ENCODE data around the gene EGFR. TPM values are rescaled to one million over a fixed set of nuclear protein-coding genes. Genes with fewer than 3 reads are reported as not detected.

Gene EGFR
- total RNA-seq, 4 donors from 2014 or later, result 36.4 to 73.6 (median 38.7) TPM

DNA sequence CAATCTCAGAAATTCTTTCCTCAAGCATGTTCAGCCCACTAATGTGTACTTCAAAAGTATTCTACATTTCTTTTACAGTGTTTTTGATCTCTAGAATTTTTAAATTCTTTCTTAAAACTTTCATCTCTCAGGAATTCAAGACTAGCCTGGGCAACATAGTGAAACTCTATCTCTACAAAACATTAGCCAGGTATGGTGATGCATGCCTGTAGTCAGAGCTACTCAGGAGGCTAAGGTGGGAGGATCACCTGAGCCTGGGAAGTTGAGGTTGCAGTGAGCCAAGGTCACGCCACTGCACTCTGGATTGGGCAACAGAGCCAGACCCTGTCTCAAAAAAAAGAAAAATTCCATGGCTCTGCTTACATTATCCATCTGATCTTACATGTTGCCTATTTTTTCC is 5.0 kb upstream of the EGFR start:
- no peaks in the 10 kb centered on the region for H3K4me1 ChIP-seq
- no peaks in the 10 kb centered on the region for H3K27me3 ChIP-seq
- no peak overlapping the region for H3K27ac ChIP-seq
- no peak for DNase-seq
- H3K36me3 ChIP-seq, result no peaks in the 10 kb centered on the region
- TF ChIP-seq, protein P1, sequence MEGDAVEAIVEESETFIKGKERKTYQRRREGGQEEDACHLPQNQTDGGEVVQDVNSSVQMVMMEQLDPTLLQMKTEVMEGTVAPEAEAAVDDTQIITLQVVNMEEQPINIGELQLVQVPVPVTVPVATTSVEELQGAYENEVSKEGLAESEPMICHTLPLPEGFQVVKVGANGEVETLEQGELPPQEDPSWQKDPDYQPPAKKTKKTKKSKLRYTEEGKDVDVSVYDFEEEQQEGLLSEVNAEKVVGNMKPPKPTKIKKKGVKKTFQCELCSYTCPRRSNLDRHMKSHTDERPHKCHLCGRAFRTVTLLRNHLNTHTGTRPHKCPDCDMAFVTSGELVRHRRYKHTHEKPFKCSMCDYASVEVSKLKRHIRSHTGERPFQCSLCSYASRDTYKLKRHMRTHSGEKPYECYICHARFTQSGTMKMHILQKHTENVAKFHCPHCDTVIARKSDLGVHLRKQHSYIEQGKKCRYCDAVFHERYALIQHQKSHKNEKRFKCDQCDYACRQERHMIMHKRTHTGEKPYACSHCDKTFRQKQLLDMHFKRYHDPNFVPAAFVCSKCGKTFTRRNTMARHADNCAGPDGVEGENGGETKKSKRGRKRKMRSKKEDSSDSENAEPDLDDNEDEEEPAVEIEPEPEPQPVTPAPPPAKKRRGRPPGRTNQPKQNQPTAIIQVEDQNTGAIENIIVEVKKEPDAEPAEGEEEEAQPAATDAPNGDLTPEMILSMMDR (IDR thresholded peaks at IDR 0.05), result no peak
- TF ChIP-seq POLR2A (IDR thresholded peaks at IDR 0.05), result no peak
- no peak overlapping the region for H3K4me3 ChIP-seq
- intact Hi-C loops (cut with DNase I; ENCODE audit: low total_unique reads), result no loop called here
- H3K9me3 ChIP-seq, result no peaks in the 10 kb centered on the region

- Histone ChIP-seq H3K27ac (no peak overlapping the region), H3K36me3 (no peaks in the 10 kb centered on the region), H3K4me3 (no peak overlapping the region), H3K27me3 (no peaks in the 10 kb centered on the region), H3K4me1 (no peaks in the 10 kb centered on the region), H3K9me3 (no peaks in the 10 kb centered on the region)
- intact Hi-C loops (cut with DNase I; ENCODE audit: low total_unique reads), result no loop called here
- TF ChIP-seq, protein P1 (IDR thresholded peaks at IDR 0.05), result no peak
- TF ChIP-seq POLR2A (IDR thresholded peaks at IDR 0.05), result no peak
- DNase-seq, result no peak
Measured at GRCh38 chr7:55016061-55016745, 2.6 kb upstream of the EGFR start.

DNA sequence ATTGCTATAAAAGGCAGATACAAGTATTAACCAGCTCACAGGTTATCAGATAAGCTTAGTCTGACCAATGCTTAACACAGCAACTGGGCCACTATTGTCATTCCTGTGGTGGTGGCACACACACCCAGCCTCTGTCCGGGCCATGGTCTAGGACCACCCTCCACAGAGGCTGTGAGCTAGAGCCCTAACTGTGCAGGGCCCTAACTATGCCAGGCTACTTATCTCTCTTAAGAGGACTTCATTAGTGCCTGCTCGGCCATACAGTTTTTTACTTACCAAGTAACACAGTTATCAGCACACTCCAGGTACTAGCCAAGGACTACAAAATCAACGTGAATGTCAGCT is 2.1 kb upstream of the EGFR start:
- Histone ChIP-seq H3K4me1 (no peaks in the 10 kb centered on the region), H3K27me3 (no peaks in the 10 kb centered on the region), H3K4me3 (no peak overlapping the region), H3K36me3 (no peaks in the 10 kb centered on the region), H3K27ac (no peak overlapping the region), H3K9me3 (no peaks in the 10 kb centered on the region)
- TF ChIP-seq, protein P1 (IDR thresholded peaks at IDR 0.05), result no peak
- TF ChIP-seq POLR2A (IDR thresholded peaks at IDR 0.05), result no peak
- no peak for DNase-seq
- intact Hi-C loops (cut with DNase I; ENCODE audit: low total_unique reads), result no loop called here

DNA sequence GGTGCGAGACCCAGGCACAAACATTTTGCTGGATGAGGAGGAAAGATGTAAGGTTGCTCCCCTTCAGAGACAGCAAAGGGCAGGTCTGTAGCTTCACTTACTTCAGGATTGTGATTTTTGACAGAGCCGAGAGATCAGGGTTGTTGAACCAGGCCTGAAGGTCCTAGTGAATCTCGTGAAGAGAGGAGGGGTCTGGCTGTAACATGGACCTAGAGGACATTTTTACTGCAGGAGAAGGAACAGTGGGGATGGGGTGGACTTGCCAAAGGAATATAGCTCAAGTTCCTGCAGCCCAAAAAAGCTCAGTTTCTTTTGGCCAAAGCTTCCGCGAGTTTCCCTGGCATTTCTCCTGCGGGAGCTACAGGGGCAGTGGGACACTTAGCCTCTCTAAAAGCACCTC is 976 bp upstream of the EGFR start:
- Histone ChIP-seq H3K27me3 (no peaks in the 10 kb centered on the region), H3K4me3 (peak overlapping the region in 1 of 2 donors; percentile 65), H3K36me3 (no peaks in the 10 kb centered on the region), H3K9me3 (no peaks in the 10 kb centered on the region), H3K4me1 (no peaks in the 10 kb centered on the region), H3K27ac (peak overlapping the region; percentile 93 to 95)
- TF ChIP-seq, protein P1 (IDR thresholded peaks at IDR 0.05), result no peak
- no peak for TF ChIP-seq POLR2A (IDR thresholded peaks at IDR 0.05)
- DNase-seq, result no peak
- intact Hi-C loops (cut with DNase I; ENCODE audit: low total_unique reads), result no loop called here

DNA sequence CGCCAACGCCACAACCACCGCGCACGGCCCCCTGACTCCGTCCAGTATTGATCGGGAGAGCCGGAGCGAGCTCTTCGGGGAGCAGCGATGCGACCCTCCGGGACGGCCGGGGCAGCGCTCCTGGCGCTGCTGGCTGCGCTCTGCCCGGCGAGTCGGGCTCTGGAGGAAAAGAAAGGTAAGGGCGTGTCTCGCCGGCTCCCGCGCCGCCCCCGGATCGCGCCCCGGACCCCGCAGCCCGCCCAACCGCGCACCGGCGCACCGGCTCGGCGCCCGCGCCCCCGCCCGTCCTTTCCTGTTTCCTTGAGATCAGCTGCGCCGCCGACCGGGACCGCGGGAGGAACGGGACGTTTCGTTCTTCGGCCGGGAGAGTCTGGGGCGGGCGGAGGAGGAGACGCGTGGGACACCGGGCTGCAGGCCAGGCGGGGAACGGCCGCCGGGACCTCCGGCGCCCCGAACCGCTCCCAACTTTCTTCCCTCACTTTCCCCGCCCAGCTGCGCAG is 424 bp downstream of the EGFR start:
- no peaks in the 10 kb centered on the region for H3K27me3 ChIP-seq
- peak overlapping the region; percentile 93 to 95 for H3K27ac ChIP-seq
- no peaks in the 10 kb centered on the region for H3K4me1 ChIP-seq
- peak overlapping the region; percentile 63 to 65 for H3K4me3 ChIP-seq
- H3K9me3 ChIP-seq, result no peaks in the 10 kb centered on the region
- DNase-seq, result peak; percentile 75 to 76
- intact Hi-C loops (cut with DNase I; ENCODE audit: low total_unique reads), result no loop called here
- TF ChIP-seq, protein P1 (IDR thresholded peaks at IDR 0.05), result no peak
- no peak for TF ChIP-seq POLR2A (IDR thresholded peaks at IDR 0.05)
- no peaks in the 10 kb centered on the region for H3K36me3 ChIP-seq

All from uterus (tissue), 4 donors.